ENCODE measurements around the gene KRTAP5-7.

Gene KRTAP5-7

GRCh38 chr11:71488681-71489270, 38.3 kb upstream of the KRTAP5-7 start:
- no peak for DNase-seq
- TF ChIP-seq CTCF (IDR thresholded peaks at IDR 0.05): no peak
- Mint-ChIP-seq H3K27ac (peak overlapping the region; percentile 93), H3K4me1 (peaks cover 31% of the 10 kb centered on the region), H3K36me3 (ENCODE audit: low read depth) (peaks cover 58% of the 10 kb centered on the region), H3K27me3 (ENCODE audit: low read depth, poor library complexity) (peaks cover 2% of the 10 kb centered on the region), H3K9me3 (no peaks in the 10 kb centered on the region), H3K4me3 (peak overlapping the region; percentile 54)

GRCh38 chr11:71489311-71490043, 37.6 kb upstream of the KRTAP5-7 start:
- H3K9me3 Mint-ChIP-seq: no peaks in the 10 kb centered on the region
- peaks cover 51% of the 10 kb centered on the region for H3K36me3 Mint-ChIP-seq (ENCODE audit: low read depth)
- peaks cover 31% of the 10 kb centered on the region for H3K4me1 Mint-ChIP-seq
- no peak for DNase-seq
- no peak for TF ChIP-seq CTCF (IDR thresholded peaks at IDR 0.05)
- peaks cover 2% of the 10 kb centered on the region for H3K27me3 Mint-ChIP-seq (ENCODE audit: low read depth, poor library complexity)
- H3K27ac Mint-ChIP-seq: no peak overlapping the region
- no peak overlapping the region for H3K4me3 Mint-ChIP-seq

GRCh38 chr11:71490044-71490730, 36.9 kb upstream of the KRTAP5-7 start:
- H3K4me1 Mint-ChIP-seq: peaks cover 31% of the 10 kb centered on the region
- DNase-seq: no peak
- H3K4me3 Mint-ChIP-seq: no peak overlapping the region
- H3K36me3 Mint-ChIP-seq (ENCODE audit: low read depth): peaks cover 52% of the 10 kb centered on the region
- TF ChIP-seq CTCF (IDR thresholded peaks at IDR 0.05): no peak
- peaks cover 2% of the 10 kb centered on the region for H3K27me3 Mint-ChIP-seq (ENCODE audit: low read depth, poor library complexity)
- H3K27ac Mint-ChIP-seq: no peak overlapping the region
- H3K9me3 Mint-ChIP-seq: no peaks in the 10 kb centered on the region

- Mint-ChIP-seq H3K36me3 (ENCODE audit: low read depth) (peaks cover 52% of the 10 kb centered on the region), H3K27ac (peak overlapping the region; percentile 40), H3K27me3 (ENCODE audit: low read depth, poor library complexity) (peaks cover 2% of the 10 kb centered on the region), H3K4me1 (peaks cover 36% of the 10 kb centered on the region), H3K9me3 (no peaks in the 10 kb centered on the region), H3K4me3 (no peak overlapping the region)
- TF ChIP-seq CTCF (IDR thresholded peaks at IDR 0.05): no peak
- no peak for DNase-seq
These were observed 36.2 kb upstream of the KRTAP5-7 start for GRCh38 chr11:71490731-71491390.

- H3K4me1 Mint-ChIP-seq: peaks cover 40% of the 10 kb centered on the region
- H3K27ac Mint-ChIP-seq: no peak overlapping the region
- no peak for TF ChIP-seq CTCF (IDR thresholded peaks at IDR 0.05)
- no peak overlapping the region for H3K4me3 Mint-ChIP-seq
- peaks cover 52% of the 10 kb centered on the region for H3K36me3 Mint-ChIP-seq (ENCODE audit: low read depth)
- peaks cover 1% of the 10 kb centered on the region for H3K9me3 Mint-ChIP-seq
- DNase-seq: no peak
- H3K27me3 Mint-ChIP-seq (ENCODE audit: low read depth, poor library complexity): peaks cover 2% of the 10 kb centered on the region
These were observed 35.5 kb upstream of the KRTAP5-7 start for GRCh38 chr11:71491531-71491930.

Data from nephron progenitor cell (in vitro differentiated cells).